ENCODE results near the gene KRT84. TPM values are rescaled to one million over a fixed set of nuclear protein-coding genes. Genes with fewer than 3 reads are reported as not detected.
"Not testable (repeated sequence)": the region's sequence is repeated elsewhere in the genome, so short reads cannot be mapped to it uniquely, and the experiment has no call there.

KRT84 gene
- total and polyA plus RNA-seq, 2 donors: 0.94 to 2.5 TPM

DNA sequence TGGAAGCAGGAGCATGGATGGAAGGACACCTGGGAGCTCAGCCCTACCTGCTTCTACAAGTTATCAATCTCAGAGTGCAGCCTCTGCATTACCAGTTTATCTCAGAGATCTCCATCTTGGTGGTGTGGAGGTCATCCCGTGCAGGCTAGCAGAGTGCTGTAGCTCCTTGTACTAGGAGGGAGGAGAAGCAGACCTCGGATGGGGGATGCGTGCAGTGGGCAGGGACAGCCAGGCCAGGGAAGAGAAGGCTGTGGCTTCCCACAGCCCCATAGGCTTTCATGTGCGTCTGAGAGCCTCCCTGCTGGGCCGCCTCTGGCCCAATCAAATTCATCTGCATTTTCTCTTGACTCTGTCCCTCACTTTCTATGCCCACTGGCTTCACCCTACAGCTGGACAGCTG, 29.5 kb upstream of the KRT84 start:
- no peak for DNase-seq (ENCODE audit: low read depth in 6 of 9, low spot score in 9 of 9)
- Histone ChIP-seq H3K27ac (ENCODE audit: low read depth in 1 of 2, low read length in 1 of 2) (no peak overlapping the region), H3K4me1 (ENCODE audit: control insufficient read depth in 2 of 2, insufficient read depth in 2 of 2, low read length in 2 of 2) (peaks cover 0 to 6% of the 10 kb centered on the region in 2 donors), H3K36me3 (ENCODE audit: control insufficient read depth in 2 of 2, insufficient read depth in 2 of 2, low read length in 1 of 2) (no peaks in the 10 kb centered on the region), H3K27me3 (ENCODE audit: control insufficient read depth in 2 of 2, insufficient read depth in 1 of 2, low read length in 1 of 2) (no peaks in the 10 kb centered on the region), H3K4me3 (ENCODE audit: low read length in 2 of 2) (no peak overlapping the region), H3K9me3 (ENCODE audit: control insufficient read depth in 2 of 2, insufficient read depth in 1 of 2, low read length in 1 of 2) (peaks cover 0 to 5% of the 10 kb centered on the region in 2 donors)
- WGBS: 87% methylated on average over 5 of the region's 5 CpGs

DNA sequence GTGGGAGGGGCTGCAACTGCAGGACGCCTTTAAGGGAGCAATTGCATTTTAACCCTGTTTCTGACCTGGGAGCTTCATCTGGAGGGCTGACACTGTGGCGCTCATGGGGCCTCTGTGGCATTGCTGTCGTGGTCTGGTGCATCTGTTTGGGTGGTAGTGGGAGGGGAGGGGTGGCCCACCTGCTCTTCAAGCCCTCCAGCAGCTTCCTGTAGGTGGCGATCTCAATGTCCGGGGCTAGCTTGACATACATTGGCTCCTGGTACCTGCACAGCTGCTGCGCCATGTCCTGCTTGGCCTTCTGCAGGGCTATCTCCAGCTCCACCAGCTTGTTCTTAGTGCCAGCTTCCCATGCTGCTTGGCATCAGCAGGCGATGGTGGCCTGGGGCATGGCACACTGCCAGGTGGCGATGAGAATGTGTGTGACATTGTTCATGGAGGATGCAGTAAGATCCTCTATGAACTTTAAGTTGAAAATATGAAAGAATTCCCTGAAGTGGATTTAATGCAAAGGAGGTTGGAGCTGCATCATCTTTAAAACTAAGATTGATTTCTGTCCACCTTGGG, 28.4 kb upstream of the KRT84 start:
- H3K4me3 ChIP-seq (ENCODE audit: low read length in 2 of 2): no peak overlapping the region
- no peaks in the 10 kb centered on the region for H3K36me3 ChIP-seq (ENCODE audit: control insufficient read depth in 2 of 2, insufficient read depth in 2 of 2, low read length in 1 of 2)
- no peak for DNase-seq (ENCODE audit: low read depth in 6 of 9, low spot score in 9 of 9)
- peaks cover 0 to 5% of the 10 kb centered on the region in 2 donors for H3K9me3 ChIP-seq (ENCODE audit: control insufficient read depth in 2 of 2, insufficient read depth in 1 of 2, low read length in 1 of 2)
- no peak overlapping the region for H3K27ac ChIP-seq (ENCODE audit: low read depth in 1 of 2, low read length in 1 of 2)
- 63% methylated on average over 8 of the region's 8 CpGs for WGBS
- peaks cover 0 to 6% of the 10 kb centered on the region in 2 donors for H3K4me1 ChIP-seq (ENCODE audit: control insufficient read depth in 2 of 2, insufficient read depth in 2 of 2, low read length in 2 of 2)
- no peaks in the 10 kb centered on the region for H3K27me3 ChIP-seq (ENCODE audit: control insufficient read depth in 2 of 2, insufficient read depth in 1 of 2, low read length in 1 of 2)

DNA sequence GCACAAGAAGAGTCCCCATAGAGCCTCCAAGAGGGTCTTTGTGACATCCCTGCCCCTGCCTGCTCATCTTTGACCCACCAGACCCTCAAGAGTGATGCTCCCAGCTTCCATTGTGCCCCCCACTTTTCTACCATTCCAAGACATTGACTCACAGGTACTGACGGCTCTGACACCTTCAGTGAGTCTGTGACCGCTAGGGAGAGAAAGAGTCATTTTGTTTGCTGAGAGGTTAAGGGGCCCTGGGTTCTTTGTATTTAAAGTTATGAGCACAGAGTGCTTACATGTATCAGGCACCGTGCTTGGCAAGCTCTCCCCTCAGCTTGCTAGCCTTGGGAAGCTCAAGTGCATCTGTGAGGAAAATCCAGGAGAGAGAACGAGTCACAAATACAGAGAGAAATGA, 27.8 kb upstream of the KRT84 start:
- Histone ChIP-seq H3K36me3 (ENCODE audit: control insufficient read depth in 2 of 2, insufficient read depth in 2 of 2, low read length in 1 of 2) (no peaks in the 10 kb centered on the region), H3K27ac (ENCODE audit: low read depth in 1 of 2, low read length in 1 of 2) (no peak overlapping the region), H3K9me3 (ENCODE audit: control insufficient read depth in 2 of 2, insufficient read depth in 1 of 2, low read length in 1 of 2) (peaks cover 0 to 5% of the 10 kb centered on the region in 2 donors), H3K27me3 (ENCODE audit: control insufficient read depth in 2 of 2, insufficient read depth in 1 of 2, low read length in 1 of 2) (no peaks in the 10 kb centered on the region), H3K4me1 (ENCODE audit: control insufficient read depth in 2 of 2, insufficient read depth in 2 of 2, low read length in 2 of 2) (peaks cover 0 to 6% of the 10 kb centered on the region in 2 donors), H3K4me3 (ENCODE audit: low read length in 2 of 2) (no peak overlapping the region)
- no peak for DNase-seq (ENCODE audit: low read depth in 6 of 9, low spot score in 9 of 9)
- 78% methylated on average over 4 of the region's 4 CpGs for WGBS

DNA sequence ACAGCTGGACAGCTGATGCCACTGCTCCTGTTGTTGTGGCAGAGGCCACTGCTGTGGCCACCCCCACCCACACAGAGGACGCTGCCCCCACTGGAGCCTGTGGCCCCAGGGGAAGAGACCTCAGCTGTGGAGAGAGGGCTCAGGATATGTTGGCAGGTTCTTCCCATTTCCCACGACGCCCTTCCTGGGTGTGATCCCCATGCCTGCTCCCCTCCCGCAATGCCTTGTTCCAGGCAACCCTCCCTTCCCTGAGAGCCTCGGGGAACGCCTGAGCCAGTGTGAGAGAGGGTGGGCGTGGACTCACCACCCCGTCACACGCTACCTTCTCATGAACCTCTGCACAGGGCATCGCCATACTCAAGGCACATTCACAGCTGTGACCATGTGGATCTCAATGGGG, 26.4 kb upstream of the KRT84 start:
- no peaks in the 10 kb centered on the region for H3K36me3 ChIP-seq (ENCODE audit: control insufficient read depth in 2 of 2, insufficient read depth in 2 of 2, low read length in 1 of 2)
- H3K4me1 ChIP-seq (ENCODE audit: control insufficient read depth in 2 of 2, insufficient read depth in 2 of 2, low read length in 2 of 2): peaks cover 0 to 6% of the 10 kb centered on the region in 2 donors
- 93% methylated on average over 10 of the region's 10 CpGs for WGBS
- H3K27ac ChIP-seq (ENCODE audit: low read depth in 1 of 2, low read length in 1 of 2): no peak overlapping the region
- DNase-seq (ENCODE audit: low read depth in 6 of 9, low spot score in 9 of 9): no peak
- H3K9me3 ChIP-seq (ENCODE audit: control insufficient read depth in 2 of 2, insufficient read depth in 1 of 2, low read length in 1 of 2): peaks cover 0 to 5% of the 10 kb centered on the region in 2 donors
- H3K4me3 ChIP-seq (ENCODE audit: low read length in 2 of 2): no peak overlapping the region
- H3K27me3 ChIP-seq (ENCODE audit: control insufficient read depth in 2 of 2, insufficient read depth in 1 of 2, low read length in 1 of 2): no peaks in the 10 kb centered on the region

DNA sequence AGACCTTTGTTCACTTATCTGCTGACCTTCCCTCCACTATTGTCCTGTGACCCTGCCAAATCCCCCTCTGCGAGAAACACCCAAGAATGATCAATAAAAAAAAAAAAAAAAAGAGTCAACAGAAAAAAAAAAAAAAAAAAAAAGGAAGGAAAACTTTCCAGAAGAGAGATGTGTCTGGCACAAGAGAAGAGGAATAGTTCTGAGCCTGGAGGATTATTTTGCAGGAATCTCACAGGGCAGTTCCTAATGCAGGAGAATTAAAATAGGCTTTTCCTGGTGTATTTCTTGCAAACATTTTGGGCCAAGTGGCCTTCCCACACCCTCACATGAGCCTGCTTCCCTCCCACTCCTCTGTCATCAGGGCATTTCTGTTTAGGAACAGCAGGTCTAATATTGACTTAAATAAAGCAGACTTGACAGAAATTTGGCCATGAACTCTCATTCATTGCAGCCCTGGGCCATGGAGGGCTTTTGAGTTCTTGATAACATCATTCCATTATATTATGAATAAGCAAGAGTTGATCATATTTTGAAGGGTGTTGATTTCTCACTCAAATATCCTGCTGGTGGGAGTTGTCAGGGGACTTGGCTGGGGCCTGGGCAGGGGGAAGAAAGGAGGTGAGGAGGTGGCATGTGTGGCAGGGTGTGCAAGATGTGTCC, 25.3 kb upstream of the KRT84 start:
- H3K4me1 ChIP-seq (ENCODE audit: control insufficient read depth in 2 of 2, insufficient read depth in 2 of 2, low read length in 2 of 2); H3K36me3 ChIP-seq (ENCODE audit: control insufficient read depth in 2 of 2, insufficient read depth in 2 of 2, low read length in 1 of 2); H3K27me3 ChIP-seq (ENCODE audit: control insufficient read depth in 2 of 2, insufficient read depth in 1 of 2, low read length in 1 of 2); H3K27ac ChIP-seq (ENCODE audit: low read depth in 1 of 2, low read length in 1 of 2); H3K9me3 ChIP-seq (ENCODE audit: control insufficient read depth in 2 of 2, insufficient read depth in 1 of 2, low read length in 1 of 2); DNase-seq (ENCODE audit: low read depth in 6 of 9, low spot score in 9 of 9); H3K4me3 ChIP-seq (ENCODE audit: low read length in 2 of 2): not testable (repeated sequence)
- WGBS: no CpG with 5 or more reads among the region's 1 CpG

DNA sequence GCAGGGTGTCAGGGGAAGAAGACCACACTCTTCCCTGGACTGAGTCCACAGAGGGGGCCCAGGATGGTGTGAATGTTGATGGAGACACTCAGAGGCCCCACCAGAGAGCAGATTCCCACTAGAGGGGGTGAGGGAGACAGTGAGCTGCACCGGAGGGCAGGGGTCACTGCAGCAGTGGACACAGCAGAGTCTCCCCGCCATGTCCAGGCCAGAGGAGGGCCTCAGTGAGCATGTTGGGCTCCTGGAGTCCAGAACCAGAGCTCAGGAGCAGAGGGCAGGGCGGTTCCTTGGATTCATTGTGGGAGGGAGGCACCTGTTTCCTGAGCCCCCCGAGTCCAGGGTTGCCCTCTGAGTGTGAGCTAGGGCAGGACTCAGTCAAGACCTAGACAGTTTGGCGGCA, 22.5 kb upstream of the KRT84 start:
- no peak overlapping the region for H3K27ac ChIP-seq (ENCODE audit: low read depth in 1 of 2, low read length in 1 of 2)
- no peaks in the 10 kb centered on the region for H3K27me3 ChIP-seq (ENCODE audit: control insufficient read depth in 2 of 2, insufficient read depth in 1 of 2, low read length in 1 of 2)

DNA sequence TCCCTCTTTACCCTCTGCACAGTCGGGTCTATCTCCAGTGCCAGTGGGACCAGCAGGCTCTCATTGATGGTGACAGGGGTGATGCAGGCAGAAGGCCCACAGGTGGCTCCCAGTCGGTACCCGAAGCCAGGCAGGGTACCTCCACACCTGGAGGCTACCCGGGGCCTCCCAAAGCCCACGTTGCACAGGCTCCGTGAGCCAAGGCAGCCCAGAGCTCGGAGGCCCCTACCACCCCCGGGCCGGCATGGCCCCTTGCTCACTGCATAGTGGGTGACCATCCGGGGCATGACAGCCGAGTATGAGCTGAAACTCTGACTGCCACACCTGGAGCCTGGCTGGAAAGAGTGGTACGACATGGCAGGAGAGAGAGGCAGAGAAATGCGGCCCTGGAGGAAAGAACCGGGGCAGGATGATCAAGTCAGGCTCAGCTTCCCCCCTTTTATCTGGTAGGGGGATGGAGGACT, 20.5 kb upstream of the KRT84 start, which contains the start of gene KRT82:
KRT82 (minus strand) TSS at position 414 of the 464 bp plus-strand sequence; CDS start at position 356, 58 bp downstream.
- Histone ChIP-seq H3K27me3 (ENCODE audit: control insufficient read depth in 2 of 2, insufficient read depth in 1 of 2, low read length in 1 of 2) (no peaks in the 10 kb centered on the region), H3K4me1 (ENCODE audit: control insufficient read depth in 2 of 2, insufficient read depth in 2 of 2, low read length in 2 of 2) (no peaks in the 10 kb centered on the region), H3K27ac (ENCODE audit: low read depth in 1 of 2, low read length in 1 of 2) (no peak within 1 kb of the TSS), H3K36me3 (ENCODE audit: control insufficient read depth in 2 of 2, insufficient read depth in 2 of 2, low read length in 1 of 2) (no peaks in the 10 kb centered on the region), H3K9me3 (ENCODE audit: control insufficient read depth in 2 of 2, insufficient read depth in 1 of 2, low read length in 1 of 2) (no peaks in the 10 kb centered on the region), H3K4me3 (ENCODE audit: low read length in 2 of 2) (no peak within 1 kb of the TSS)
- no peak for DNase-seq (ENCODE audit: low read depth in 6 of 9, low spot score in 9 of 9)
- WGBS: 94% methylated on average over 14 of the region's 14 CpGs

More for the DNA sequence above, 22.5 kb upstream of the KRT84 start:
- Histone ChIP-seq H3K9me3 (ENCODE audit: control insufficient read depth in 2 of 2, insufficient read depth in 1 of 2, low read length in 1 of 2) (peaks cover 0 to 5% of the 10 kb centered on the region in 2 donors), H3K4me1 (ENCODE audit: control insufficient read depth in 2 of 2, insufficient read depth in 2 of 2, low read length in 2 of 2) (no peaks in the 10 kb centered on the region), H3K36me3 (ENCODE audit: control insufficient read depth in 2 of 2, insufficient read depth in 2 of 2, low read length in 1 of 2) (no peaks in the 10 kb centered on the region), H3K4me3 (ENCODE audit: low read length in 2 of 2) (no peak overlapping the region)
- DNase-seq (ENCODE audit: low read depth in 6 of 9, low spot score in 9 of 9): no peak
- 91% methylated on average over 5 of the region's 5 CpGs for WGBS

DNA sequence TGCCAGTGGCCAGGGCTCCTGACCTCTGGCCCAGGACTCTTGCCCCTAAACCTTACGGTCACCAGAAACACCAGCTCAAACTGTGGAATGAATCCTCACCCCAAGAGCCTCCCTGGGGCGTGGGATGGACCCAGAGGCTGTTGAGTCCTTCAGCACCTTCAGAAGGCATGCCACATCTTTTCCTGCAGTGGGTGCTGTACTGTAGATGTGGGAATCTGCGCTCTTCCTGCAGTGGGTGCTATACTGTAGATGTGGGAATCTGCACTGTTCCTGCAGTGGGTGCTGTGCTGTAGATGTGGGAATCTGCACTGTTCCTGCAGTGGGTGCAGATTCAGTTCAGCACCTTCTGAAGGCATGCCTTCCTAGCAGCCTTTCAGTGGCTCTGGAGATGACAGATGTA, 19.5 kb upstream of the KRT84 start:
- H3K36me3 ChIP-seq (ENCODE audit: control insufficient read depth in 2 of 2, insufficient read depth in 2 of 2, low read length in 1 of 2): no peaks in the 10 kb centered on the region
- no peaks in the 10 kb centered on the region for H3K27me3 ChIP-seq (ENCODE audit: control insufficient read depth in 2 of 2, insufficient read depth in 1 of 2, low read length in 1 of 2)
- H3K9me3 ChIP-seq (ENCODE audit: control insufficient read depth in 2 of 2, insufficient read depth in 1 of 2, low read length in 1 of 2): no peaks in the 10 kb centered on the region
- no peaks in the 10 kb centered on the region for H3K4me1 ChIP-seq (ENCODE audit: control insufficient read depth in 2 of 2, insufficient read depth in 2 of 2, low read length in 2 of 2)
- H3K27ac ChIP-seq (ENCODE audit: low read depth in 1 of 2, low read length in 1 of 2): no peak overlapping the region
- H3K4me3 ChIP-seq (ENCODE audit: low read length in 2 of 2): no peak overlapping the region
- no peak for DNase-seq (ENCODE audit: low read depth in 6 of 9, low spot score in 9 of 9)
- WGBS: 89% methylated on average over 3 of the region's 3 CpGs

DNA sequence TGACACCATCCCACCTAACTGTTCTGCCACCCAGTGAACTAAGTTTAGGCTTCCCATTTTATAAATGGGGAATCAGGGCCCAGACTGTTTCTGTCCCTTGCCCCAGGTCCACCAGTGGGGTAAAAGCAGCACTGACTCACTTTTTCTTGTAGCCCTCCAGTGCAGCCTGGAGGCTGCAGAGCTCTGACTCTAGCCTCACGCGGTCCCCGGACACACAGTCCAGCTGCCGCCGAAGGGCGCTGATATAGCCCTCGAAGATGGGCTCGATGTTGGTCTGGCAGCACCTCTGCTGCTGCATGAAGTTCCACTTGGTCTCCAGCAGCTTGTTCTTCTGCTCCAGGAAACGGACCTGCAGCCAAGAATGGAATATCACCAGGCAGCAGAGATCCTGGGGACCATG, 18.1 kb upstream of the KRT84 start:
- no peak for DNase-seq (ENCODE audit: low read depth in 6 of 9, low spot score in 9 of 9)
- no peaks in the 10 kb centered on the region for H3K27me3 ChIP-seq (ENCODE audit: control insufficient read depth in 2 of 2, insufficient read depth in 1 of 2, low read length in 1 of 2)
- H3K36me3 ChIP-seq (ENCODE audit: control insufficient read depth in 2 of 2, insufficient read depth in 2 of 2, low read length in 1 of 2): no peaks in the 10 kb centered on the region
- no peak overlapping the region for H3K27ac ChIP-seq (ENCODE audit: low read depth in 1 of 2, low read length in 1 of 2)
- no peaks in the 10 kb centered on the region for H3K9me3 ChIP-seq (ENCODE audit: control insufficient read depth in 2 of 2, insufficient read depth in 1 of 2, low read length in 1 of 2)
- WGBS: 96% methylated on average over 9 of the region's 9 CpGs
- H3K4me1 ChIP-seq (ENCODE audit: control insufficient read depth in 2 of 2, insufficient read depth in 2 of 2, low read length in 2 of 2): no peaks in the 10 kb centered on the region
- H3K4me3 ChIP-seq (ENCODE audit: low read length in 2 of 2): no peak overlapping the region

Data from thymus (tissue), 11 donors.